GM12872 (cell line): ENCODE data around the gene CRB1.

ENCODE experiments used
- CTCF ChIP-seq: IDR thresholded peaks from 3 replicates; pipeline ENCODE4 v1.5.1; 2011; ENCODE audit warnings: low read depth, mild to moderate bottlenecking, low read length, moderate library complexity; ENCODE audit not compliant: insufficient read depth

CRB1 gene

GRCh38 chr1:197435224-197435623, 167.2 kb downstream of the CRB1 start:
- TF ChIP-seq CTCF: no peak

- TF ChIP-seq CTCF: no peak
These were observed 169.5 kb downstream of the CRB1 start for GRCh38 chr1:197437601-197438000.

GRCh38 chr1:197438010-197438790, 170.1 kb downstream of the CRB1 start:
- TF ChIP-seq CTCF: no peak

- no peak for TF ChIP-seq CTCF
These were observed 171.7 kb downstream of the CRB1 start for GRCh38 chr1:197439708-197440280.

- no peak for TF ChIP-seq CTCF
These were observed 172.7 kb downstream of the CRB1 start for GRCh38 chr1:197440715-197441114.

GRCh38 chr1:197441999-197442414, 174.0 kb downstream of the CRB1 start:
- no peak for TF ChIP-seq CTCF

GRCh38 chr1:197444755-197445154, 176.7 kb downstream of the CRB1 start:
- no peak for TF ChIP-seq CTCF
